Ecto neural progenitor cell (in vitro differentiated cells): ENCODE measurements around the gene METTL13.

Experiments
- DNase-seq: peaks from one replicate; pipeline ENCODE4 v3.0.0-alpha.2; 2018; ENCODE audit warnings: low spot score

METTL13 gene

DNA sequence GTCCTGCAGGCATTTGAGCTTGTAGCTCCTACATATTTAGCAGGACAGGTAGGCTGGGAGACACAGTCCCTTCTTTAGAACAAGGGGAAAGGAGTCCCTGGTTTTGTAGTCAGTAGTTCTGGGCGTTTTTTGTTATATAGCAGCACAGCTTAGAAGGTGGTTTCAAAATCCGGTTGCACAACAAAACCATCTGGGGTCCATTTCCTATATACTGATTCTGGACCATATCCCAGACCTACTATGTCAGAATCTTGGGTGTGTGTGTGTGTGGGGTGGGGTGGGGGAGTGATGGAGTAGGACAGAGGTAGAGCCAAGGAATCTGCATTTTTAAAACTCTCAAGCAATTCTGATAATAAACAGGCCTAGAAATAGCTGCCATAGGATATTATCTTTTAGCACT lies 21.6 kb downstream of the METTL13 start:
- no peak for DNase-seq

DNA sequence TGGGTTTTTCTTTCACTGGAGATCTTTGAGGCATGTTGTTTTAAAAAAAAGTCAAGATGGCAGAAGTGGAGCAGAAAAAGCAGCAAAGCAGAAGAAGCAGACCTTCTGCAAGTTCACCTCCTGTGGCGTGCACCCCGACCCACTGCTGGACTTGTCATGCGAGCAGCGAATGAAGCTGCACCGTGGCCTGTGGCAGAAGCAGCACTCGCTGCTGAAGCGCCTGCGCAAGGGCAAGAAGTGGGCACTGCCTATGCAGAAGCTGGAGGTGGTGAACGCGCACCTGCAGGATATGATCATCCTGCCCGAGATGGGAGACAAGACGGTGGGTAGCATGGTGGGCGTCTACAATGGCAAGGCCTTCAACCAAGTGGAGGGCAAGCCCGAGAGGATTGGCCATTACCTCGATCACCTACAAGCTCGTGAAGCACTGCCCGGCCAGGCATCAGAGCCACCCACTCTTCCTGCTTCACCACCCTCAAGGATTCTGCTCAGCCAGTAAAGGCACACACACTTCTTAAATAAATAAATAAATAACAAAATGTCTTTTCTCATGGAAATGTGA lies 22.1 kb downstream of the METTL13 start:
- no peak for DNase-seq

DNA sequence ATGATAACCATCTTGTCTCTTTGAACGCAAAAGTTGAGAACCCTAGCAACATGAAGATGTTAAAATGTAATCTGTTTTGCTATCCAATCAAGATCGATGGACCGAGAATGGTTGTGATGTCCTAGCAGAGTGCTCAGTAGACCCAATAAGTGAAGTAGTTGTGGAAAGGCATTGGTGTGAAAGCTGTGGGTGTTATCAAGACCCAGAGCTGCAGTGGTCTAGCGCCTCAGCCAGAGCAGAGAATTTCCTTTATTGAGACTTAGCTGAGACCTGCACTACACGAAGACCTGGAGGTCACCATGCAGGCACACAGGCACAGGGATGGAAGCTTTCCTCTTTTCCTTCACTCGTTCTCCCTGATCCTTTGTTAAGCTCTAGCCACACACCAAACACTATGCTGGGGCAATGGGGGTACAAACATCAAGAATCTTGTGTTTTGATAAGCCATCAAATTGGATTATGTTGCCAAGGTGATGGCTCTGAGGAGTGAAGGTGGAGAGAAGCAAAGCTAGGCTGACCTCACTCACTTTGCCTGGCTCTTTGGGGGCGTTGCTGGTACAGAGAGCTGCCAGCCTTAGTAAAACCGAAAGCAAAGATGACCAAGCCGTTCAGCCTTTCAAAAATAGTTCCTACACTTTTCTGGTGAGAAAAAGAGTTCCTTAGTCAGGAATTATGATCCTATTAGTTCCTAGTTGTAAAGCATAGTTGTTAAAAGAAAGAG lies 24.1 kb downstream of the METTL13 start:
- DNase-seq = no peak

DNA sequence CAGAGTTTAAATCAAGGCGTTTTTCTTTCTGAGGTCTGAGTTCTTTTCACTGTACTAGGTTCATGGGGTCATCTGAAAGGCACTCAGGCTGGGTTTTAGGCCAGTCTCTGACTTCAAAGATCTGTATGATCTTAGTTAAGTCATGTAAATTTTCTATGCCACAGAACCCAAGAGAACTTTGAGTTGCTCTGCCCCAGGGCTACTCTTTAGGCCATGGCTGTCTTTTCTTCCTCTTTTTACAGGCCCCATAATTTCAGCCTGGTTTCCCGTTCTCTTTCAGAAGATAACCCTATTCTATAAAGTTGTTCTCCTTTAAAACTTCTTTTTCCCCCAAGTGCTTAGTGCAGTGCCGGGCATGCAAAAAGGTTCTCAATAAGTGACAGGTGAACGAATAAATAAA lies 26.1 kb downstream of the METTL13 start:
- DNase-seq = no peak

DNA sequence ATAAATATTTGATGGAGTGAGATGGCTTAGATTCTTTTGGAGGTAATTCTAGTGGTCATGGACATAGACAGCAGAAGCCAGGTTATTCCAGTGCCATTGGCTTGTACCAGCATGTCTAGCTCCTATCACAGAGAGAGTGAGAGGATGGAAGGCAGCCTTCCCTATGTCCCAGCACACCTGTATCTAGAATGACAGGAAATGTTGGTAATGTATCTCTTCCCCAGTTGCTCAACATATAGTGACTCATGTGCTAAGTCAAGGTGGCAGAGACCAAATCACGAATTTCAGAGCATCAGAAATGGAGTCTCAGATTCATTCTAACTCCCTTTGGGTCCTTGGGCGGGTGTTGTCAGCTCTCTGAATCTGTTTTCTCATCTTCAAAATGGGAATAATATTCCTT lies 28.4 kb downstream of the METTL13 start:
- DNase-seq = no peak

DNA sequence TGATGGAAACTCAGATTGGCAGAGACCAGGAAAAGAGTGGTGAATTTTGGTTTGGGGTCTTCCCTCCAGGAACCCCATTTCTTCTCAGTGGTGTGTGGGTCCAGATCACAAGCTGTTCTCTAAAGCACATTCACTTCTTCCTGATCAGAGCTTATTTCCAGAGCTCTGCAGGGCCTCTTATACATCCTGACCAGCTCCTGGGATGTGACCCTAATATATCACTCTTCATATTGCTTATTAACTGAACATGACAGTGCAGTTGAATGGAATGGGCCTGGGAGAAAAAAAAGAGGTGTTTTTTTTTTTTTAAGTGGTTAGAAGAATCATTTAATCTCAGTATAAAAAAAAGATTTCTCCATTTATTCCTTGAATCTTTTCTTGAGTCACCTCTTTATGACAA lies 30.2 kb downstream of the METTL13 start:
- no peak for DNase-seq

DNA sequence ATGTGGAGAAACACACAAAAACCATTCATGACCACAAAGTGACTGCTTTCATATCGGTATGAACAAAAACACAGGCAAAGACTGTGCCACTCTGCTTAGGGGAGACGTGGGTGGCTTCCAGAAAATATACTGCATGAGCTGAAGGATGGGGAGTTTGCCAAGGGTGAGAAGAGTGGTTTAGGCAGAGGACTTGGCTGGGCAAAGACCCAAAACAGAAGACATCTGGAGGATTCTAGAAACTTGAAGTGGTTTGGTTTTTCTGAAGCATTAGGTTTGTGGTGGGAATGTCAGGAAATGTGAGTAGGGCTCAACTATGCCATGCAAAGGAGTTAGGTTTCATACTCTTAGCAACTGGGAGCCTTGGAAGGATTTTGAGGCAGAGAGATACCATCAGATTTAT lies 33.2 kb downstream of the METTL13 start:
- no peak for DNase-seq

DNA sequence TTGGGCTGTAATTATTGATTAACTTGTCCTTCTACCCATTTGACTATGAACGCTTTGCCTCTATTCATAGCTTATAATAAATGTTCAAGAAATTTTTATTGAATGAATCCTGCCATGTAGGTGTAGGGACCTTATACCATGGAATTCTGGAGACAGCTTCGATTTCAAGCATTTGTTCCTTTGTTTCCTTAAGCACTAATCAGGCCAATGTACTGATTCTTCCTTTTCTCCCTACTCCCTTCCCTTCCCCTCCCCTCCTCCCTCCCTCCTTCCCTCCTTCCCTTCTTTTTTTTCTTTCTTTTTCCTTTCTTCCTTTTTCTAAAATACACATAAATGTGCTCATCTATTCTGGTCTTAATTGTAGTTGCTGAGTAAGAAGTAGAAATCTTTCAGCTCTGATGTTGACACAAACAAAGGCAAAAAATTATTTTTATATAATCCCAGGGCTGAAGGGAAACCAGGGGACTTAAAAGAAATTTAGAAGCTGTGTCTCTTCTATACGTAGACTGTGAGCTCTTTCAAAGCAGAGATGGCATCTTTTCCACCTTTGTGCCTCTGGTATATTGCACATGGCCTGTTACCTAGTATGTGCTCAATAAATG lies 34.9 kb downstream of the METTL13 start:
- no peak for DNase-seq

DNA sequence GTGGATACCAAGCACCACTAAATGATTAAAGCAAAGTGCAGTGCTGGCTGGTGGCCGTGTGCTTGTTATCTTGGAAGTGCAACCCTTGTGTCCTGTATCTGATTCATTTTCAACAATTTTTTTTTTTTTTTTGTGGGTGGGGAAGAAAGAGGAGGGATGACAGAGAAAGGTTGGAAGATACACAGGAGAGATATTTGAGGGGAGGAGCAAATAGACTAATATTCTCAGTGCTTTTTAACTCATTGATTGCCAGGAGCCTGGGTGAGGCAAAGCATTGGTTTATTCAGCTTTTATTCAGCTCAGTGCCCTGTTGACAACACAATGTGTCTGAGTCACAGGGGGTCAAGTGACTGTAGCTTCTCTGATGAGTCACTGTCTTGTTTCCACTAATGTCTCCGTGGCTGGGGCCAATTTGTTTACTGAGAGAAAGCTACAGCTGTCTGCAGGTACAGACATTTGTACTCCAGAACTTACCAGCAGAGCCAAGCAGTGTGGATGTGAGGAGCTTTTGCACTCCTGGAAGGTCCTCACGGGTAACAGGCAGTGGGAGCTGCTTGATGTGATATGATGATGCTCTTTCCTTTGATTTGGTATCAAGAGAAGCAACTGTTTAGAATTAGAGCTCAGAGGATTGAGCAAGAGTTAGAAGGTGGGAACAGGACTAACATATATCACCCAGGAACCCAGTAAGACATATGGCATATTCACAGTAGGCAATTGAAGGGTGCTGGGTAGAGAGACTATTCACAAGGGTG lies 36.2 kb downstream of the METTL13 start:
- DNase-seq = no peak

DNA sequence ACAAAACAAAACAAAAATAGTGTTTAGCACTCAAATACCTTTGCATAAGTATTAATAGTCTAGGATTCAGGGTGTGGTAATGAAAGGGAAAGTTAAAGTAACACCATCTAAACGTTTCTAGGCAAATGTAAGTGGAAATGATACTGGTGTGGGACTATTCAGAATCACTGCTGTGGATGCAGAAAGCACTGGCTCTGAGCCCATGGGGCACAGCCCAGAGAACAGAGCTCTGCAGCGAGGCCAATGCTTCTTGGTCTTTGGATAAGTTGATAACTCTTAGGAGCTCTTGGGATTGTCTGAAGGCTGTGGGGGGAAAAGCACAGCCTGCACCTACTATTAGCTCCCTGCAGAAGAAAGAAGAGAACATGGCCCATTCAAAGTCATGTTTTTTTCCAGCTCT lies 38.5 kb downstream of the METTL13 start:
- no peak for DNase-seq

DNA sequence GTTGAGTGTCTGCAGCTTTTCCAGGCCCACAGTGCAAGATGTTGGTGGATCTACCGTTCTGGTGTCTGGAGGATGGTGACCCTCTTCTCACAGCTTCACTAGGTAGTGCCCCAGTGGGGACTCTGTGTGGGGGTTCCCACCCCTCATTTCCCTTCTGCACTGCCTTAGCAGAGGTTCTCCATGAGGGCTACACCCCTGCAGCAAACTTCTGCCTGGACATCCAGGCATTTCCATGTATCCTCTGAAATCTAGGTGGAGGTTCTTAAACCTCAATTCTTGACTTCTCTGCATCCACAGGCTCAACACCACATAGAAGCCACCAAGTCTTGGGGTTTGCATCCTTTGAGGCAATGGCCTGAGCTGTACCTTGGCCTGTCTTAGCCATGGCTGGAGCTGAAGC lies 45.5 kb downstream of the METTL13 start:
- DNase-seq = no peak

DNA sequence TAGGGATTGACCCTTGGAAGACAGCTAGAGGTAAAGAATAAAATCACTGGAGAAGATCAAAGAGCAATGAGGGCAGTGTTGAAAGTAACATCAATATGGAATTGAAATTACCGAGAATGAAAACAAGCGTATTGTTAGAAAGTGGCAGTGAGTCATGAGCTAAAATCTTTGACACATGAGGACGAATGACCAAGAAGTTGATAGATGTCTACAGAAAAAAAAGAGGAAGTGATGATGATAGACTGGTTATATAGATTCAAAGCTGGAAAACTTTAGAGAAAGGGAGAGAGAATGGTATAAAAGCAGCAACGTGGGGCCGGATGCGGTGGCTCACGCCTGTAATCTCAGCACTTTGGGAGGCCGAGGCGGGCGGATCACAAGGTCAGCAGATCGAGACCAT lies 47.3 kb downstream of the METTL13 start:
- DNase-seq = no peak

DNA sequence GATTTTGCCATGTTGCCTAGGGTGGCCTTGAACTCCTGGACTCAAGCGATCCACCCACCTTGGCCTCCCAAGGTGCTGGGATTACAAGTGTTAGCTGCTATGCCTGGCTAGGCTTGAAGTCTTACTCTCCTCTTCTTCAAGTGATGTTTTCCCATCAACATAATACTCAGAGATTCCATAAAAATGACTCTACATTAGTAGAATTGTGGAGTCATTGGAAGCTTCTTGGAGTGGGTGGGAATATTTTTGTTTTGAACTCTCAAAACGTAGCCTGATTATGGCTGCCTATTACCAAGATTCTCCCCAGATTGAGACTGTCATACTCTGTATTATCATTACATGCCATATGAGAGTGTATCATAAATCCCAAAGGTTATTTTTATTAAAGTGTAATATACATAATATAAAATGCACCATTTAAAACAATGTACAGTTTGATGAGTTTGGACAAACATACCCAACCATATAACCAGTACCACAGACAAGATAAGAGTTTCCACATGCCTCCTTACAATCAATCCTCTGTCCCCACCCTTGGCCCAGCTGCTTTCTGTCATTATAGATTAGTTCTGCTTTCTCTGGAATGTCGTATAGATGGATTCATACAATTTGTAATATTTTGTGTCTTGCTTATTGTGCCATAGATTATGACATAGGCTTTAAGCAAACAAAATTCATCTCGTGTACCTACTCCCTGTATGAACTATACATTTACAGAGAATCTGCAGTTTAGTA lies 51.8 kb downstream of the METTL13 start:
- no peak for DNase-seq

DNA sequence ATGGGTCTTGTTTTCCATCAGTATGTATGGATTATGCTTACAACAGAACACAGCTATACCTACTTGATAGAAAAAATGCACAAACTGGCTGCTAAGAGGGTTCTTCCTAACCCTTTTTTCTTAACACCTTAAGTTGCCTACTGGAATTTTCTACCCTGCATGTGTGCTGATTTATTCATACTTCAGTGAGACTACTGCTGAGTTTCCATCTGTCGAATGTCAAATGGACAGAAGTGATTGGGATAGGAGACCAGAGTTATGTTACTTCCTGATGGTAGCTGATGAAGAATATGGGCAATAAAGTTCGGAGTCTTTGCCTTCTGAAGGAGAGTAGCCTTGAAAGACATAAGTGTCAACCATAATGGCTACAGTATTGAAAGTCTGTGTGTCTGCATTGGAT lies 53.4 kb downstream of the METTL13 start:
- DNase-seq = no peak

DNA sequence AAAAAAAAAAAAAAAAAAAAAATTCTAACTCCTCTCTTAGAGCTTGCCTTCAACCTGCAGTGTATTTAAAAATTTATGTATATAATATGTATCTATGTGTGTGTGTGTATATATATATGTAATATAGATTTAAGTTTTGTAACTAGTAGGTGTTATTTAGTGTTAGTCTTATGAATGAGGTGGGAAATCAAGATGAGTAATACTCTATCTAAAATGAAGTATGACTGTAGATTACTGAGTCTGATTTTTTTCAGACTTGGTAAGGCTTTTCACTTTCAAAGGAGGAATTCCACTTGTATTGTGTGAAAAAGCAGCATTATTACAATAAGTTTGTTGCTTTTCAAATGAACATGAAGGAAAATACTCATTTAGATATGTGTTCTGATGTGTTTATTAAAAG lies 54.4 kb downstream of the METTL13 start:
- no peak for DNase-seq

DNA sequence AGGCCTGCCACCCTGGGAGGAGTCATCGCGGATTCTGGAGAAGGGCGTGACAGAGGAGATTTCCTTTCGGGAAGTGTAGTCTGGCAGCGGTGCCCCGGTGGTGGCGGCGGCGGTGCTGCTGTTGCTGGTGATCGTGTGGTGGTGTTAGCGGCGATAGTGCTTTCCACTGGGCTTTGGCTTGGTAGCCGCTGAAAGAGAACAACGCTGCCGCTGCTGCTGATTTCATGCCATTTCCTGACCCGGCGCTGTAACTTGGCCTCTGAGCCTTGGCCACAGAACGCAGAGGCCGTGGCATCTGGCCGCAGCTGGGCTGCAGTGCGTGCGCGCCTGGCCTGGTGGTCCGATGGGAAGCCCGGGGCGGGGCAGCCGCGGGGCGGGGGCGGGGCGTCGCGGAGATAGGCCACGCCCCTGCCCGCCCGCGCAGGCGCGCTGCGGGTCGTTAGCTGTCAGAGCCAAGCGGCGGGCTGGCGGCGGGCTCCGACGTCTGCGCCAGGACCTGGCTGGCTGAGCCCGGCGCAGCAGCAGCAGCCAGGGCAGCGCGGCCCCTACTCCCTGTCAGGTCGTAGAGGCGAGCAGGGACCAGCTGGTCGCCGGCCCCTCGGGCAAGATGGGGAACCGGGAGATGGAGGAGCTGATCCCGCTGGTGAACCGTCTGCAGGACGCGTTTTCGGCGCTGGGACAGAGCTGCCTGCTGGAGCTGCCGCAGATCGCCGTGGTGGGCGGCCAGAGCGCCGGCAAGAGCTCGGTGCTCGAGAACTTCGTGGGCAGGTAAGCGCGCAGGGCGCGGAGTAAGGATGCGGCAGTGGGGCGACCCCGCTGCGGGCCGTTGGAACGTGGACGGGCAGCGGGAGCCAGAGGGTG lies 59.8 kb downstream of the METTL13 start, which contains the start of gene DNM3:
Gene DNM3, plus strand, starts transcription at position 449 of the 861 bp plus-strand sequence. Its CDS starts 159 bp downstream, at position 608.
- peak; percentile 95 for DNase-seq

DNA sequence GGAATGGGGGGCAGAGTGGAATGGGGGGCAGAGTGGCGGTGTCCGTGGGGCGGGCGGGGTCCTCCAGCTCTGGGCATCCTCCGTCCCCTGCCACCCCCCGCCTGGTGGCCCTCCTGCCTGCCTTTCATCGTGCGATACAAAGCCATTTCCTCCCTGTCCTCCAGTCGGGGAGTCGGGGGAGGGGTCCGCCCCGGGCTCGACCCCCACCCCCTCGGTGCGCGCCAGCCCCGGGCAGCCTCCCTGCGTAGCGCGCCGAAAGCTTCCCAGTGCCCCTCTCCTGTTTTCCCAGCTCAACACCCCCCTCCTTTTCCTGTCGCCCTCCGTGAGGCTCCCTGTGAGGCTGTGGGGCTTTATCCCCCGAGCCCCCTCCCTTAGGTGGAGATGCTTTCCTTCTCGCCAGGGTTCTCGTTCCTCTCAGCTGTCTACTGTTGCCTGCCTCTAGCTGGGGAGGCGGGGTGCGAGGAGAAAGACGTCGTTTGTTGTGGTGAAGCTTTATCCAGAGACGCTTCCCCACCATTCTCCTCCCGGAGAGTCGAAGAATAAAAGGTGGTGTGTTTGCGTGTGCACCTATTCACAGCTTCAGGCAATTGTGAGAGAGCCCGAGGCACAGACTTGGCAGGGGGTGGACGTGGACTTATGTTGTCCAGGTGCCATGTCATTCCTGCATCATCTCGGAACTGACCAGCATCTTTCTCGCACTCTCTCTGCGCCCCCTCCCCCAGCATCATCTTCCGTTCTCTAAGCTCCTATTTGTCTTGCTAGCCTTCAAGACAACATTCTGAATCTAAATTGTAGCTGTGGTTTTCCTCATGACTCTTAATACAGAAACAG lies 60.7 kb downstream of the METTL13 start:
- peak; percentile 59 for DNase-seq

DNA sequence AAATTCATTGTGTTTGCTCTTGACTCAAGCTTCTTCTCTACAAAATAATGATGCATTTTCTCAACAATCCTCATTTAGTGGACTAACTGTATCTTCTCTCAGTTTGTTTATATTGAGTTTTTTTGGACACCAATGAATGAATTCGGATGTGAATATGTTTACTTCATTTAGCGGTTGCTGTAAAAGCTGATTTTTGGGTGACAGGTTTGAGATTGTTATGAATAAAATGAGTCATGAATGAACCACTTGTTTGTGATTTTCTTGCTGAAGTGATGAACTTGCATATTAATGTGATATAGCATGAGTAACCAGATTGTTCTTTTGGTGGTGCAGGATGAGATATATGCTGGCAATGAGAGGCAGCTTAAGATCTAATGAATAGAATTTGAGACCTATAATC lies 62.9 kb downstream of the METTL13 start:
- DNase-seq = no peak

DNA sequence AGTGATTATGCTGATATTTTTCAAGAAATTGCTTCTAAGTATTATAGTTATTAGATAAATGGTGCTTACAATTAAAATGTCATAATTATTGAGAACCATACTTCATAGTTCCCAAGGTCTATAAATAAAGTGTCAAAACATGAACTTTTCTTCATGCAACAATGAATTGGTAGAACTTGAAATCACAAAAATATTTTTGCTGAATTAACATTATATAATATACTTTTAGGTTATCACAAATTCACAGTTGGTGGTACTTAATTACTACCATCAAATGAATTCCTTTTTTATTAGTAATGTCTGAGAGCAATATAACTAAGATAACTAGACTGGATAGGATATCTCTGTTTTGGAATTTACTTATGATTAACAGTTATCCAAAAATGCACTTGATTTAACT lies 64.5 kb downstream of the METTL13 start:
- DNase-seq = no peak
